Right renal cortex interstitium (tissue), 3 donors: ENCODE measurements around the gene ACKR3. TPM values are rescaled to one million over a fixed set of nuclear protein-coding genes. Genes with fewer than 3 reads are reported as not detected.

ENCODE experiments used
- DNase-seq, 3 donors: peaks; one replicate each; pipeline ENCODE4 v3.0.0-alpha.2; 2013; ENCODE audit warnings: low read depth in 3 of 3, low spot score in 2 of 3
- polyA plus RNA-seq, 3 donors: library from polyadenylated mRNA; unstranded; fragments of 120-200 nt; gene quantifications; one replicate each; pipeline ENCODE4 v1.2.1, GENCODE V29; 2013; ENCODE audit not compliant: insufficient read length in 3 of 3

Gene ACKR3
- polyA plus RNA-seq, 3 donors, result 62.5 to 75.3 (median 72.7) TPM

- DNase-seq, result no peak
Measured at GRCh38 chr2:236582968-236583367, 13.3 kb downstream of the ACKR3 start.

- DNase-seq, result no peak
Measured at GRCh38 chr2:236583621-236584203, 14.1 kb downstream of the ACKR3 start.

- DNase-seq, result no peak
Measured at GRCh38 chr2:236584521-236585384, 15.1 kb downstream of the ACKR3 start.

GRCh38 chr2:236585966-236586365, 16.3 kb downstream of the ACKR3 start:
- no peak for DNase-seq

GRCh38 chr2:236587861-236588815, 18.5 kb downstream of the ACKR3 start:
- no peak for DNase-seq

- no peak for DNase-seq
Measured at GRCh38 chr2:236588932-236589592, 19.4 kb downstream of the ACKR3 start.

- no peak for DNase-seq
Measured at GRCh38 chr2:236590846-236591245, 21.2 kb downstream of the ACKR3 start.

- no peak for DNase-seq
Measured at GRCh38 chr2:236592821-236593220, 23.2 kb downstream of the ACKR3 start.

GRCh38 chr2:236593531-236593930, 23.9 kb downstream of the ACKR3 start:
- no peak for DNase-seq

GRCh38 chr2:236593956-236594355, 24.3 kb downstream of the ACKR3 start:
- no peak for DNase-seq

- no peak for DNase-seq
Measured at GRCh38 chr2:236597629-236598028, 28.0 kb downstream of the ACKR3 start.

GRCh38 chr2:236599059-236599458, 29.4 kb downstream of the ACKR3 start:
- DNase-seq, result no peak

- no peak for DNase-seq
Measured at GRCh38 chr2:236600158-236600557, 30.5 kb downstream of the ACKR3 start.

GRCh38 chr2:236600892-236601291, 31.3 kb downstream of the ACKR3 start:
- DNase-seq, result no peak

- DNase-seq, result no peak
Measured at GRCh38 chr2:236601316-236602202, 31.9 kb downstream of the ACKR3 start.

- DNase-seq, result no peak
Measured at GRCh38 chr2:236602678-236603077, 33.1 kb downstream of the ACKR3 start.

- DNase-seq, result no peak
Measured at GRCh38 chr2:236603361-236604015, 33.9 kb downstream of the ACKR3 start.

GRCh38 chr2:236604575-236605344, 35.1 kb downstream of the ACKR3 start:
- DNase-seq, result no peak
